Mucosa of stomach (tissue), 1 donor: ENCODE measurements around the gene FASTKD2.

Experiments
- H3K27me3 ChIP-seq: one replicate; pipeline ENCODE4 v1.7.0; 2013; ENCODE audit warnings: mild to moderate bottlenecking, low read length; ENCODE audit not compliant: control insufficient read depth, insufficient read depth
- H3K36me3 ChIP-seq: one replicate; pipeline ENCODE4 v1.7.0; 2013; ENCODE audit warnings: low read length; ENCODE audit not compliant: control insufficient read depth, insufficient read depth
- H3K4me1 ChIP-seq: one replicate; pipeline ENCODE4 v1.7.0; 2013; ENCODE audit warnings: mild to moderate bottlenecking, low read length; ENCODE audit not compliant: control insufficient read depth, insufficient read depth
- H3K4me3 ChIP-seq: one replicate; pipeline ENCODE4 v1.7.0; 2013; ENCODE audit warnings: low read length
- H3K9ac ChIP-seq: one replicate; pipeline ENCODE4 v1.7.0; 2013; ENCODE audit warnings: mild to moderate bottlenecking, low read length, moderate library complexity
- H3K9me3 ChIP-seq: one replicate; pipeline ENCODE4 v1.7.0; 2013; ENCODE audit warnings: mild to moderate bottlenecking, low read length, moderate library complexity; ENCODE audit not compliant: control insufficient read depth
- donor health status: Pancreatic carcinoma.

FASTKD2 gene

DNA sequence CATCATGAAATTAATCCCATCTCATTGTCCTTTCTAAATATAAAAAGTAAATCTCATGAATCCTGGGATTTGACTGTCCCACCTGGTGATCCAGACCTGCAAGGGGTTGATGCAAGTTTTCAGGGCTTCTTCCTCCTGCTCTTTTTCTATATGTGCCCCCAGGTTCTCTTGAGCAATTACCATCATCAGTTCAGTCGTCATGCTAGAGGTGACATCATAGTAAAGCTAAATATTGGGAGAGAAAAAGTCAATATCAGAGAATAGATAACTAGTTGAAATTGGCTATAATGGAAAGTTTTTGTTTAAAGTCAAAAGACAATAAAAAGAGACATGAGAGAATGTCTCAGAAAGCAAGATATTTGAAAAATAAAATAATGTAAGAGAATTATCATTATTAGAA lies 8.6 kb upstream of the FASTKD2 start:
- no peaks in the 10 kb centered on the region for H3K9me3 ChIP-seq
- no peaks in the 10 kb centered on the region for H3K4me1 ChIP-seq
- H3K9ac ChIP-seq = no peak overlapping the region
- H3K4me3 ChIP-seq = no peak overlapping the region
- H3K27me3 ChIP-seq = no peaks in the 10 kb centered on the region
- no peaks in the 10 kb centered on the region for H3K36me3 ChIP-seq

DNA sequence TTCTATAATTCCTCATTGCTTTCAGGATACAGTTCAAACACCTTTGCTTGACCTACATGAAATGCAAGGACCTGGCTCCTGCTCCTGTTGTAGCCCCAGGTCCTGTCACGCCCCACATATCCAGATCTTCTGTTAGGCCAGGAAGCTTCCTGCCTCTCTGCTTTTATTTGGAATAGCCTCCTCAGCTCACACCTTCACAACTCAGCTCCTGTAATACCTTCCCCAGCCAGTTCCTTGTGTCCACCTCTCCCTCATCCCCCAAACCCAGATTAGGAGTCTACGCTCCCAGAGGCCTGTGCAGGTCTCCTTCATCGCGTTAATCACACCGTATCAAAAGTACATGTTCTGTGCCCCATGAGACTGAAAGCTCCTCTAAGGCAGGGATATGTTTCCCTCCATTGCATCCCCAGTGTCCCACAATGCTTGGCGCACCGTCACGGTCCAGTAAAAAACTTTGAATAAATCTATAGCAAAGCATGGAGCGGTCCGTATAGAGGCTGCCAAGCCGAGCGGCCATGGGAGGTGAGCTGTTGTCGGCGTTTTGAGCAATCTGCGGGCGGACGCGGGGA lies 649 bp upstream of the FASTKD2 start:
- H3K4me3 ChIP-seq = peak overlapping the region; percentile 54
- H3K4me1 ChIP-seq = peaks cover 6% of the 10 kb centered on the region
- H3K36me3 ChIP-seq = no peaks in the 10 kb centered on the region
- no peaks in the 10 kb centered on the region for H3K9me3 ChIP-seq
- H3K9ac ChIP-seq = peak overlapping the region; percentile 81
- no peaks in the 10 kb centered on the region for H3K27me3 ChIP-seq

DNA sequence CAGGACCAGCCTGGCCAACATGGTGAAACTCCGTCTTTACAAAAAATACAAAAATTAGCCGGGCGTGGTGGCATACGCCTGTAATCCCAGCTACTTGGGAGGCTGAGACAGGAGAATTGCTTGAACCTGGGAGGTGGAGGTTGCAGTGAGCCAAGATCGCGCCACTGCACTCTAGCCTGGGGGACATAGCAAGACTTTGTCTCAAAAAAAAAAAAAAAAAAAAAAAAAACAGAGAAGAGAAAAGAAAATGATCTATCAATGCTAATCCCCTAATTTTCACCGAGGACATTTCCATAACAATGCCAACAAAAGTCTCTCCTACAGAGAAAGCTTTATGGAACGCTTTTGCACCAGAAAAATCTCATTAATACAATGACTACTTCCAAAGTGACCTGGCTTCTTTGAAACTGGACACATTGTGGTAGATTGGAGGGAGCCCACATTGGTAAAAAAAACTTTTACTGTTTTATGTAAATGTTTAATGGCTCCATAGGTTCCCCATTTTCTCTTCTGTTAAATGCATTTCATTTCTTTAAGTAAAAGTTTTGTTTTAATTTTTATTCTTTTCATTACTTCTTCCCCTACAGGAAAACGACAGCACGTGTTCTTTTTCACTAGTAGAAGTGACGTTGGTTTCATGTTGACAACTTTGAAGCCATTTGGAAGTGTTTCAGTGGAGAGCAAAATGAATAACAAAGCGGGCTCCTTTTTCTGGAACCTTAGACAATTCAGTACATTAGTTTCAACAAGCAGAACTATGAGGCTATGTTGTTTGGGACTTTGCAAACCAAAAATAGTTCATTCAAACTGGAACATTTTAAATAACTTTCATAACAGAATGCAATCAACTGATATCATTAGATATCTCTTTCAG lies 888 bp downstream of the FASTKD2 start:
- H3K9ac ChIP-seq = peak overlapping the region; percentile 81
- H3K4me1 ChIP-seq = peaks cover 6% of the 10 kb centered on the region
- H3K27me3 ChIP-seq = no peaks in the 10 kb centered on the region
- no peaks in the 10 kb centered on the region for H3K9me3 ChIP-seq
- peak overlapping the region; percentile 54 for H3K4me3 ChIP-seq
- H3K36me3 ChIP-seq = no peaks in the 10 kb centered on the region

DNA sequence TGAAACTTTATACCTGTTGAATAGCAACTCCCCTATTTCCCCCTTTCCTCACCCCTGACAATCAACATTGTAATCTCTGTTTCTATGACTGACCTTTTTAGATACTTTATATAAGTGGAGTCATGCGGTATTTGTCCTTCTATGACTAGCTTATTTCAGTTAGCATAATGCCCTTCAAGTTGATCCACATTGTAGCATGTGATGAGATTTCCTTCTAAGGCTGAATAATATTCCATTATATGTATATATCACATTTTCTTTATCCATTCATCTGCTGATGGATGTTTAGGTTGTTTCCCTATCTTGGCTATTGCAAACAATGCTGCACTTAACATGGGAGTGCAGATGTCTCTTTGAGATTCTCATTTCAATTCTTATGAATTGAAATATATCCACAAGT lies 9.5 kb downstream of the FASTKD2 start:
- H3K36me3 ChIP-seq = no peaks in the 10 kb centered on the region
- H3K9me3 ChIP-seq = no peaks in the 10 kb centered on the region
- no peak overlapping the region for H3K9ac ChIP-seq
- no peaks in the 10 kb centered on the region for H3K4me1 ChIP-seq
- H3K27me3 ChIP-seq = no peaks in the 10 kb centered on the region
- H3K4me3 ChIP-seq = no peak overlapping the region

DNA sequence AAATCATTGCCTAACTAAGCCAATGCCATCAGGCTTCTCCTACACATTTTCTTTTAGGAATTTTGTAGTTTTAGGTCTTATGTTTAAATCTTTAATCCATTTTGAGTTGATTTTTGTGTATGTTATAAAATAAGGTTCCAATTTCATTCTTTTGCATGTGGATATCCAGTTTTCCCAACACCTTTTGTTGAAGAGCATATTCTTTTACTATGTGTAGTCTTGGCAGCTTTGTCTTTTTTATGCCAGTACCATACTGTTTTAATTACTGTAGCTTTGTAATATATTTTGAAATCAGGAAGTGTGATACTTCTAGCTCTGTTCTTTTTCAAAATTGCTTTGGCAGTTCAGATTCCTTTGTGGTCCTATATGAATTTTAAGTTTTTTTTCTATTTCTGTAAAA lies 11.0 kb downstream of the FASTKD2 start:
- Histone ChIP-seq H3K36me3 (no peaks in the 10 kb centered on the region), H3K27me3 (no peaks in the 10 kb centered on the region), H3K4me3 (no peak overlapping the region), H3K9me3 (no peaks in the 10 kb centered on the region), H3K9ac (no peak overlapping the region), H3K4me1 (no peaks in the 10 kb centered on the region)

DNA sequence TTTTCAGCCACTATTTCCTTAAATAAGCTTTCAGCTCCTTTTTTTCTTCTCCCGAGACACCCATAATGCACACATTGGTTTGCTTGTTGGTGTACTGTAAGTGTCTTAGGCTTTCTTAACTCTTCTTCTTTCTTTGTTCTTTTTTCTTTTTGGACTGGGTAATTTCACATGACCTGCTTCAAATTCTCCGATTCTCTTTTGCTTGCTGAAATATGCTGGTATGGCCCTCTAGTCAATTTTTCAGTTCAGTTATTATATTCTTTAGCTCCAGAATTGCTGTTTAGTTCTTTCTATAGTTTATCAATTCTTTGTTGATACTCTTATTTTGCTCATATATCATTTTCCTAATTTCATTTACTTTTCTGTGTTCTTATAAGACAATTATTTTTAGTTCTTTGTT lies 15.3 kb downstream of the FASTKD2 start:
- Histone ChIP-seq H3K36me3 (peaks cover 4% of the 10 kb centered on the region), H3K4me1 (no peaks in the 10 kb centered on the region), H3K9ac (no peak overlapping the region), H3K4me3 (no peak overlapping the region), H3K27me3 (no peaks in the 10 kb centered on the region), H3K9me3 (no peaks in the 10 kb centered on the region)

DNA sequence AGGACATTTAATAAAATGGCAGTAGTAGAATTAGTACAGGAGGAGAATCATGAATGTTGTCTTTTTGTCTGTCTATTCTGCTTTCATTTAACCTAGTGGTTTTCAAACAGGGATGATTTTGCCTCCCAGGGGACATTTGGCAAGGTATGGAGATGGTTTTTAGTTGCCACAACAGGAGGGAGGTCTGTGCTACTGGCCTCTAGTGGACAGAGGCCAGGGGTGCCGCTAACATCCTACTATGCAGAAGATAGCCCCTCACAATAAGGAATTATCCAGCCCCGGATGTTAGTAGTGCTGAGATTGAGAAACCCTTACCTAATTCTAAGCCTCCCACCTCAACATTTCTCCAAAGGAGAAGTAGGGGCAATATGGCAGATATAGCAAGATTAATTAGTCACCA lies 18.3 kb downstream of the FASTKD2 start:
- Histone ChIP-seq H3K9me3 (no peaks in the 10 kb centered on the region), H3K36me3 (peaks cover 5% of the 10 kb centered on the region), H3K9ac (no peak overlapping the region), H3K4me1 (no peaks in the 10 kb centered on the region), H3K27me3 (no peaks in the 10 kb centered on the region), H3K4me3 (no peak overlapping the region)

DNA sequence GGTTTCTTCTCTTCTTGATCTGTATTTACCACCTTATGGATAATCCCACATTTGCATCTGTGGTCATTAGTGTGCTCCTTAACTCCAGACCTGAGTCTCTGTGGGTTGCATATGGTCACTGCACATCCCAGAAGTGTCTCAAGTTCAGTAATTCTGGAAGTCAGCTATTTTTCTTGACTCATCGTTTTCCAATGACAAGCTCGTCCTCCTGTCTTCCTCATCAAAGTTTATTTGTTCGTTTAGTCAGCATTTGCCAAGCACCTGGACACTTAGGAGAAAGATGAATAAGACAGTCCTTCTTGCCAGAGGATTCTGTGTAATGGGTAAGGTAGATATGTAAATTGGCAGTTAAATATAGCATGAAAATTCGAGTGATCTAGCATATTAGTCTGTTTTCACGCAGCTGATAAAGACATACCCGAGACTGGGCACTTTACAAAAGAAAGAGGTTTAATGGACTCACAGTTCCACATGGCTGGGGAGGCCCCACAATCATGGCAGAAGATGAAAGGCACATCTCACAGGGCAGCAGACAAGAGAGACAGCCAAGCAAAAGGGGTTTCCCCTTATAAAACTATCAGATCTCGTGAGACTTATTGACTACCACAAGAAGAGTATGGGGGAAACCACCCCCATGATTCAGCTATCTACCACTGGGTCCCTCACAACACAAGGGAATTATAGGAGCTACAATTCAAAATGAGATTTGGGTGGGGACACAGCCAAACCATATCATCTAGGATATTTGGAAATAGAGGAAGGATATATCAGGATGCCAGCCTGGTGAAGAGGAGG lies 19.4 kb downstream of the FASTKD2 start:
- Histone ChIP-seq H3K27me3 (no peaks in the 10 kb centered on the region), H3K9me3 (no peaks in the 10 kb centered on the region), H3K9ac (no peak overlapping the region), H3K4me3 (no peak overlapping the region), H3K36me3 (peaks cover 8% of the 10 kb centered on the region), H3K4me1 (no peaks in the 10 kb centered on the region)

DNA sequence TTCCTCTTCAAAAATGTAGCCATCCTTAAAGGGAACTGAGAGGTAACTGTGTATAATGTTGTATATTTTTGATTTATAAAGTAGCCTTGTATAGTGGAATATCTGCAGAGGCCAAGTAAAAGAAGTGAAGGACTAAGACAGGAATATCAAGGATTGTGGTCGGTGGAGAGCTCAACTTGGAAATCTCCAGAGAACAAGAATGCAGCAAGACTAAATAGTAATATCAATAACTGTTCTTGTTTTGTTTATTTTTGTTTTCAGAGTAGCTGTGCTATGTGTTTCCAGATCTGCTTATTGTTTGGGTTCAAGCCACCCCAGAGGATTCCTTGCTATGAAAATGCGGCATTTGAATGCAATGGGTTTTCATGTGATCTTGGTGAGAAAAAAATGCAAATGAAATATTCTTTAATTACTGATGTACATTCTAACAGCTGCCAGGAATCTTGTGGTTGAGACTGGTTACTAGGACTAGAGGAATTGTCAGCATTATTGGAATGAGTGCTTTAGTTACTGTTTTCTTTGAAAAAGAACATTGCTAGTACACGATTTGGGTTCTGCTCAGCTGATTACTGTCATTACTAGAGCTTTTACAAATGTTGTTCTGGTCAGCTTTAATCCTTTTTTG lies 25.0 kb downstream of the FASTKD2 start:
- H3K27me3 ChIP-seq = no peaks in the 10 kb centered on the region
- H3K4me3 ChIP-seq = no peak overlapping the region
- H3K4me1 ChIP-seq = no peaks in the 10 kb centered on the region
- peaks cover 9% of the 10 kb centered on the region for H3K36me3 ChIP-seq
- H3K9me3 ChIP-seq = no peaks in the 10 kb centered on the region
- H3K9ac ChIP-seq = no peak overlapping the region

DNA sequence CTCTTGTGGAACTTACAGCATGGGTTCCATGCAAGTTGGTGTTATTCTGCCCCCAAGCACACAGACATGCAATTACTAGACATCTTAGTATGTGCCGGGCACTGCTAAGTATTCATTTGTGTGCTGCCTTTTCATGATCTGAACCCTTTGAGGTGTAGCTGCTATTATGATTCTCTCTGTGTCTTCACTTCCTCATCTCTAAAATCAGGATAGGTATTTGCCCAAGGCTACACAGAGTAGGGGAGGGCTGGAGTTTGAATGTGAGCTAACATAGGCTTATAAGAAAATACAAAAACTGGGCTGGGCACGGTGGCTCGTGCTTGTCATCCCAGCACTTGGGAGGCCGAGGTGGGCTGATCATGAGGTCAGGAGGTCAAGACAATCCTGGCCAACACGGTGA lies 27.2 kb downstream of the FASTKD2 start:
- no peaks in the 10 kb centered on the region for H3K27me3 ChIP-seq
- no peak overlapping the region for H3K9ac ChIP-seq
- no peaks in the 10 kb centered on the region for H3K9me3 ChIP-seq
- H3K4me3 ChIP-seq = no peak overlapping the region
- peaks cover 9% of the 10 kb centered on the region for H3K36me3 ChIP-seq
- H3K4me1 ChIP-seq = no peaks in the 10 kb centered on the region

DNA sequence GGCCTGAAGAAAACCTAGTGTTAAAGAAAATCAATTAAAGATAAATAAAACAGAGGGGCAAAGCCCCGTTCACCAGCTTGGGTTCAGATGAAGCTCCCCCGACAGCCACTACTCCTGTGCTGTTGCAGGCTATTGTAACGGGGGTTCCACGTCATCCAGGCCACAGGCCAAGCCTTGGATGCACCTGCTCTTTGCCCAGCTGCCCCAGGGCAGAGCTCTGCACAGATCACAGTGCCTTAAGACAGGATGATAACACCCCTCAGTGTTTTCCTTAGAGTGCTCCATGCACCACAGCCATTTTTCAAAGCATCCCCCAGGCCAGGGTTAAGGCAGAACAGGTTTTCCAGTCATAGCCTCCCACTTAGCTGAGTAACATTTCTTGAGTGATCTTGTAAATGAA lies 32.0 kb downstream of the FASTKD2 start:
- Histone ChIP-seq H3K9me3 (no peaks in the 10 kb centered on the region), H3K4me1 (no peaks in the 10 kb centered on the region), H3K36me3 (no peaks in the 10 kb centered on the region), H3K4me3 (no peak overlapping the region), H3K9ac (no peak overlapping the region), H3K27me3 (no peaks in the 10 kb centered on the region)

DNA sequence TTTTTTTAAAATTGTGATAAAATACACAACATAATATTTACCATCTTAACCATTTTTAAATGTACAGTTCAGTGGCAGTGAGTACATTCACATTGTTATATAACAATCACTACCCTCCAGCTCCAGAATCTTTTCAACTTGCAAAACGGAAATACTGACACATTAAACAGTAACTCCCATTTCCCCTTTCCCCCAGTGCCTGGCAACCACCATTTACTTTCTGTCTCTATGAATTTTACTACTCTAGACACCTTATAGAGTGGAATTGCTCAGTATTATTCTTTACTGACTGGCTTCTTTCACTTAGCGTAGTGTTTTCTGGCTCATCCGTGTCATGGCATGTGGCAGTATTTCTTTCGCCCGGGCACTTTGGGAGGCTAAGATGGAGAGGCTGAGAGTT lies 32.6 kb downstream of the FASTKD2 start:
- no peak overlapping the region for H3K9ac ChIP-seq
- H3K27me3 ChIP-seq = no peaks in the 10 kb centered on the region
- H3K4me1 ChIP-seq = no peaks in the 10 kb centered on the region
- no peaks in the 10 kb centered on the region for H3K36me3 ChIP-seq
- H3K4me3 ChIP-seq = no peak overlapping the region
- H3K9me3 ChIP-seq = no peaks in the 10 kb centered on the region
